Measurements from ENCODE around the gene GRAP2.

- TF ChIP-seq CTCF (IDR thresholded peaks at IDR 0.05) (no peak), POLR2A (IDR thresholded peaks at IDR 0.05) (no peak)
Measured at GRCh38 chr22:39926753-39927152, 25.9 kb downstream of the GRAP2 start.

Measured in Peyer's patch (tissue), 4 donors.